GM12878 (cell line): ENCODE measurements around the gene FIBCD1. TPM values are rescaled to one million over a fixed set of nuclear protein-coding genes. Genes with fewer than 3 reads are reported as not detected.

Experiments used
- CHD2 ChIP-seq: IDR thresholded peaks from 2 replicates; pipeline ENCODE4 v1.6.1; 2011; ENCODE audit warnings: low read depth, low read length, improper control_type of control experiment, borderline replicate concordance
- CREM ChIP-seq: IDR thresholded peaks from 2 replicates; pipeline ENCODE4 v1.6.1; 2014; ENCODE audit warnings: antibody characterized with exemption, low read depth
- DPF2 ChIP-seq: fragments of 450-650 bp; IDR thresholded peaks from 2 replicates; pipeline ENCODE4 v1.6.1; 2017; ENCODE audit warnings: mild to moderate bottlenecking
- ESRRA ChIP-seq: IDR thresholded peaks from 2 replicates; pipeline ENCODE4 v1.6.1; 2012; ENCODE audit warnings: mild to moderate bottlenecking, low read length, improper control_type of control experiment
- FOS ChIP-seq: IDR thresholded peaks from 3 replicates; pipeline ENCODE4 v1.6.1; 2011; ENCODE audit warnings: borderline replicate concordance; ENCODE audit not compliant: insufficient read length; ENCODE audit errors: extremely low read depth
- HCFC1 ChIP-seq: fragments of 150-350 bp; IDR thresholded peaks from 2 replicates; pipeline ENCODE4 v1.6.1; 2014; ENCODE audit warnings: low read length
- RAD21 ChIP-seq: IDR thresholded peaks from 2 replicates; pipeline ENCODE4 v1.6.1; 2011; ENCODE audit warnings: mild to moderate bottlenecking, low read depth, low read length, moderate library complexity; ENCODE audit not compliant: insufficient read depth
- RELA ChIP-seq: fragments of 450-650 bp; IDR thresholded peaks from 2 replicates; pipeline ENCODE4 v1.8.0; 2014; ENCODE audit warnings: borderline replicate concordance; ENCODE audit not compliant: partially characterized antibody
- SPI1 ChIP-seq: IDR thresholded peaks from 2 replicates; pipeline ENCODE4 v1.6.1; 2011; ENCODE audit warnings: low read depth, mild to moderate bottlenecking, low read length, moderate library complexity, borderline replicate concordance; ENCODE audit not compliant: insufficient read depth
- TARDBP ChIP-seq: IDR thresholded peaks from 2 replicates; pipeline ENCODE4 v1.6.1; 2016; ENCODE audit warnings: borderline replicate concordance
- WRNIP1 ChIP-seq: IDR thresholded peaks from 2 replicates; pipeline ENCODE4 v1.6.1; 2011; ENCODE audit warnings: low read depth, low read length, improper control_type of control experiment, borderline replicate concordance
- ZNF274 ChIP-seq: IDR thresholded peaks from one replicate; pipeline ENCODE4 v1.8.0; 2011; ENCODE audit not compliant: insufficient read length, insufficient read depth
- polyA plus RNA-seq, 11 experiments: library from polyadenylated mRNA; depleted of rRNA in 4 of 11; unstranded in 6 of 11; stranded (reverse) in 5 of 11; fragments of >200 nt; fragmentation: Nextera tagmentation in 4 of 11; fragmentation: Illumina TruSeq in 1 of 11; extraction: Ambion mirVana in 4 of 11; extraction: Trizol in 1 of 11; gene quantifications; 1 replicate in 1 of 11; 2 replicates in 10 of 11; pipeline versions ENCODE4 v1.2.1 to v1.2.3, GENCODE V29; 2011 to 2016; ENCODE audit warnings: inconsistent platforms in 2 of 11, missing spikeins in 2 of 11, low read depth in 1 of 11
- total RNA-seq, 4 experiments: library from RNA; depleted of rRNA in 3 of 4; stranded (reverse); fragments of >200 nt in 3 of 4; fragmentation: Illumina TruSeq in 1 of 4; extraction: Trizol in 1 of 4; gene quantifications; 2 replicates each; pipeline versions ENCODE4 v1.2.1 to v1.2.3, GENCODE V29; 2013 to 2021
- TF ChIP-seq, protein P1 (sequence below): fragments of 450-650 bp; IDR thresholded peaks from 2 replicates; pipeline ENCODE4 v1.6.1; 2017; ENCODE audit warnings: antibody characterized with exemption, mild to moderate bottlenecking, moderate library complexity
- TF ChIP-seq, protein P2 (sequence below): IDR thresholded peaks from 2 replicates; pipeline ENCODE4 v1.6.1; 2012; ENCODE audit warnings: low read depth, low read length, improper control_type of control experiment
- TF ChIP-seq, protein P3 (sequence below): fragments of 450-650 bp; IDR thresholded peaks from 2 replicates; pipeline ENCODE4 v1.6.1; 2017; ENCODE audit warnings: mild to moderate bottlenecking, moderate library complexity
- TF ChIP-seq, protein P4 (sequence below): fragments of 450-650 bp; formaldehyde crosslinking; IDR thresholded peaks from 2 replicates; pipeline ENCODE4 v1.5.0; 2022; ENCODE audit warnings: mild to moderate bottlenecking, missing genetic modification characterization

FIBCD1 gene
- total and polyA plus RNA-seq, 10 of the 15 experiments (the other 5 are each of a cell fraction or from before 2014, with no cell fraction given) = 0.04 to 0.95 (median 0.25) TPM; not detected in 6

DNA sequence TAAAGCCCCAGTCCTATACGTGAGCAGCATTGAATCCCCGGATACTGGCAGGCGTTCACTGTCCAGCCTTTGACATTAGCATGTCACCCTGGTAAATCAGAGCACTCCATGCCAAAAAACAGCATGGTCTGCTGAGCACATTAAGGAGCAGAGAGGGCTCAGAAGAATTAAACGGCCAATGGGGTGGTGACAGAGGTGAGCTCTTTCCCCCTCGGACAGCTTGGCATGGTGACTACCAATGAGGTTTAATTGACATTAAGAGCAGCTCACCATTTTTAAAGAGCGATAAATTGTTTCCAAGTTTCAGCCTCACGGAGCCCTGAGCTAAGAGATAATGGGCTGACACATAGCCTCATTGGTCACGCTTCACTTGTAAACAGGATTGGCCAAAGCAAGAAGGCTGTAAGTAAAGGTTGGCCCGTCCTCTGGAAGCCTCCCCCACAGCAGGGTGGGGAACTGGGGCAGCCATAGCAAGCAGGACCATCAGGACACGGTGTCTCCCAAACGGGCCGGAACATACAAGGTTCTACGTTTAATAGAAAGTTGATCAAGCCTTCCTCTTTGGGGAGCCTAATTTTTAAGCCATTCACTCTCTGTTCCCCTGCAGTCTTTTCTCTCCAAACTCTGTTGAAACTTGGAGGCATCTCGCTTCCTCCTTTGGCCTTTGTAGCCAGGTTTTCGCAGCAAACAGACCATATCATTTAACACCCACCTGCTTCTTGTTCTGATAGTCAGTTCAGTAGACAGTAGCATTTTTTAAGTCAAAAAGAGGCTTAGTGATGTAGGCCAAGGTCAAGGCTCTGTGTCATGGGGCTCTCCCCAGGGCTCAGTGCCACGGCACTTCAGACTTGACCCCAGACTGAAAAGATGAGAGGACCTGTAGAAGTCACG, 68.3 kb downstream of the FIBCD1 start (continued):
- TF ChIP-seq, protein P1, sequence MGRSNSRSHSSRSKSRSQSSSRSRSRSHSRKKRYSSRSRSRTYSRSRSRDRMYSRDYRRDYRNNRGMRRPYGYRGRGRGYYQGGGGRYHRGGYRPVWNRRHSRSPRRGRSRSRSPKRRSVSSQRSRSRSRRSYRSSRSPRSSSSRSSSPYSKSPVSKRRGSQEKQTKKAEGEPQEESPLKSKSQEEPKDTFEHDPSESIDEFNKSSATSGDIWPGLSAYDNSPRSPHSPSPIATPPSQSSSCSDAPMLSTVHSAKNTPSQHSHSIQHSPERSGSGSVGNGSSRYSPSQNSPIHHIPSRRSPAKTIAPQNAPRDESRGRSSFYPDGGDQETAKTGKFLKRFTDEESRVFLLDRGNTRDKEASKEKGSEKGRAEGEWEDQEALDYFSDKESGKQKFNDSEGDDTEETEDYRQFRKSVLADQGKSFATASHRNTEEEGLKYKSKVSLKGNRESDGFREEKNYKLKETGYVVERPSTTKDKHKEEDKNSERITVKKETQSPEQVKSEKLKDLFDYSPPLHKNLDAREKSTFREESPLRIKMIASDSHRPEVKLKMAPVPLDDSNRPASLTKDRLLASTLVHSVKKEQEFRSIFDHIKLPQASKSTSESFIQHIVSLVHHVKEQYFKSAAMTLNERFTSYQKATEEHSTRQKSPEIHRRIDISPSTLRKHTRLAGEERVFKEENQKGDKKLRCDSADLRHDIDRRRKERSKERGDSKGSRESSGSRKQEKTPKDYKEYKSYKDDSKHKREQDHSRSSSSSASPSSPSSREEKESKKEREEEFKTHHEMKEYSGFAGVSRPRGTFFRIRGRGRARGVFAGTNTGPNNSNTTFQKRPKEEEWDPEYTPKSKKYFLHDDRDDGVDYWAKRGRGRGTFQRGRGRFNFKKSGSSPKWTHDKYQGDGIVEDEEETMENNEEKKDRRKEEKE = no peak
- TF ChIP-seq, protein P2, sequence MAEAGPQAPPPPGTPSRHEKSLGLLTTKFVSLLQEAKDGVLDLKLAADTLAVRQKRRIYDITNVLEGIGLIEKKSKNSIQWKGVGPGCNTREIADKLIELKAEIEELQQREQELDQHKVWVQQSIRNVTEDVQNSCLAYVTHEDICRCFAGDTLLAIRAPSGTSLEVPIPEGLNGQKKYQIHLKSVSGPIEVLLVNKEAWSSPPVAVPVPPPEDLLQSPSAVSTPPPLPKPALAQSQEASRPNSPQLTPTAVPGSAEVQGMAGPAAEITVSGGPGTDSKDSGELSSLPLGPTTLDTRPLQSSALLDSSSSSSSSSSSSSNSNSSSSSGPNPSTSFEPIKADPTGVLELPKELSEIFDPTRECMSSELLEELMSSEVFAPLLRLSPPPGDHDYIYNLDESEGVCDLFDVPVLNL = no peak
- TF ChIP-seq CREM (peak; percentile 45; the same call in 1 of the 2 replicates), TARDBP (no peak), RAD21 (no peak), HCFC1 (no peak), FOS (no peak), ZNF274 (no peak), WRNIP1 (no peak), ESRRA (peak; percentile 68; the same call in 1 of the 2 replicates), SPI1 (peak; percentile 82), DPF2 (peak; percentile 64; the same call in 1 of the 2 replicates), CHD2 (no peak), RELA (no peak)
- TF ChIP-seq, protein P3, sequence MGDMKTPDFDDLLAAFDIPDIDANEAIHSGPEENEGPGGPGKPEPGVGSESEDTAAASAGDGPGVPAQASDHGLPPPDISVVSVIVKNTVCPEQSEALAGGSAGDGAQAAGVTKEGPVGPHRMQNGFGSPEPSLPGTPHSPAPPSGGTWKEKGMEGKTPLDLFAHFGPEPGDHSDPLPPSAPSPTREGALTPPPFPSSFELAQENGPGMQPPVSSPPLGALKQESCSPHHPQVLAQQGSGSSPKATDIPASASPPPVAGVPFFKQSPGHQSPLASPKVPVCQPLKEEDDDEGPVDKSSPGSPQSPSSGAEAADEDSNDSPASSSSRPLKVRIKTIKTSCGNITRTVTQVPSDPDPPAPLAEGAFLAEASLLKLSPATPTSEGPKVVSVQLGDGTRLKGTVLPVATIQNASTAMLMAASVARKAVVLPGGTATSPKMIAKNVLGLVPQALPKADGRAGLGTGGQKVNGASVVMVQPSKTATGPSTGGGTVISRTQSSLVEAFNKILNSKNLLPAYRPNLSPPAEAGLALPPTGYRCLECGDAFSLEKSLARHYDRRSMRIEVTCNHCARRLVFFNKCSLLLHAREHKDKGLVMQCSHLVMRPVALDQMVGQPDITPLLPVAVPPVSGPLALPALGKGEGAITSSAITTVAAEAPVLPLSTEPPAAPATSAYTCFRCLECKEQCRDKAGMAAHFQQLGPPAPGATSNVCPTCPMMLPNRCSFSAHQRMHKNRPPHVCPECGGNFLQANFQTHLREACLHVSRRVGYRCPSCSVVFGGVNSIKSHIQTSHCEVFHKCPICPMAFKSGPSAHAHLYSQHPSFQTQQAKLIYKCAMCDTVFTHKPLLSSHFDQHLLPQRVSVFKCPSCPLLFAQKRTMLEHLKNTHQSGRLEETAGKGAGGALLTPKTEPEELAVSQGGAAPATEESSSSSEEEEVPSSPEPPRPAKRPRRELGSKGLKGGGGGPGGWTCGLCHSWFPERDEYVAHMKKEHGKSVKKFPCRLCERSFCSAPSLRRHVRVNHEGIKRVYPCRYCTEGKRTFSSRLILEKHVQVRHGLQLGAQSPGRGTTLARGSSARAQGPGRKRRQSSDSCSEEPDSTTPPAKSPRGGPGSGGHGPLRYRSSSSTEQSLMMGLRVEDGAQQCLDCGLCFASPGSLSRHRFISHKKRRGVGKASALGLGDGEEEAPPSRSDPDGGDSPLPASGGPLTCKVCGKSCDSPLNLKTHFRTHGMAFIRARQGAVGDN = no peak
- TF ChIP-seq, protein P4, sequence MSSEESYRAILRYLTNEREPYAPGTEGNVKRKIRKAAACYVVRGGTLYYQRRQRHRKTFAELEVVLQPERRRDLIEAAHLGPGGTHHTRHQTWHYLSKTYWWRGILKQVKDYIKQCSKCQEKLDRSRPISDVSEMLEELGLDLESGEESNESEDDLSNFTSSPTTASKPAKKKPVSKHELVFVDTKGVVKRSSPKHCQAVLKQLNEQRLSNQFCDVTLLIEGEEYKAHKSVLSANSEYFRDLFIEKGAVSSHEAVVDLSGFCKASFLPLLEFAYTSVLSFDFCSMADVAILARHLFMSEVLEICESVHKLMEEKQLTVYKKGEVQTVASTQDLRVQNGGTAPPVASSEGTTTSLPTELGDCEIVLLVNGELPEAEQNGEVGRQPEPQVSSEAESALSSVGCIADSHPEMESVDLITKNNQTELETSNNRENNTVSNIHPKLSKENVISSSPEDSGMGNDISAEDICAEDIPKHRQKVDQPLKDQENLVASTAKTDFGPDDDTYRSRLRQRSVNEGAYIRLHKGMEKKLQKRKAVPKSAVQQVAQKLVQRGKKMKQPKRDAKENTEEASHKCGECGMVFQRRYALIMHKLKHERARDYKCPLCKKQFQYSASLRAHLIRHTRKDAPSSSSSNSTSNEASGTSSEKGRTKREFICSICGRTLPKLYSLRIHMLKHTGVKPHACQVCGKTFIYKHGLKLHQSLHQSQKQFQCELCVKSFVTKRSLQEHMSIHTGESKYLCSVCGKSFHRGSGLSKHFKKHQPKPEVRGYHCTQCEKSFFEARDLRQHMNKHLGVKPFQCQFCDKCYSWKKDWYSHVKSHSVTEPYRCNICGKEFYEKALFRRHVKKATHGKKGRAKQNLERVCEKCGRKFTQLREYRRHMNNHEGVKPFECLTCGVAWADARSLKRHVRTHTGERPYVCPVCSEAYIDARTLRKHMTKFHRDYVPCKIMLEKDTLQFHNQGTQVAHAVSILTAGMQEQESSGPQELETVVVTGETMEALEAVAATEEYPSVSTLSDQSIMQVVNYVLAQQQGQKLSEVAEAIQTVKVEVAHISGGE (CRISPR knock-in tag) = no peak
